Left cardiac atrium (tissue), 4 donors: ENCODE measurements around the gene UBE2E2. TPM values are rescaled to one million over a fixed set of nuclear protein-coding genes. Genes with fewer than 3 reads are reported as not detected.

Experiments used
- ATAC-seq, 2 donors: fragments of 200-7000 bp; cut with Tn5 transposase; one replicate each; pipeline ENCODE4 v1.9.1; 2020; ENCODE audit warnings: mild to moderate bottlenecking in 2 of 2, moderate library complexity in 2 of 2
- DNase-seq: peaks from one replicate; pipeline ENCODE4 v3.0.0-alpha.2; 2020
- intact Hi-C, 2 donors: fragments of 100-400 bp; cut with DNase I; formaldehyde crosslinking; loops; one replicate each; pipeline versions ENCODE4 v1.14.1 to v1.15.1; 2022 to 2023
- total RNA-seq, 2 donors: library from RNA; stranded (reverse); fragmentation: NEBNext Ultra II Directional; extraction: Animal tissue kit (Norgen Biotek cat#: 25700); gene quantifications; one replicate each; pipeline ENCODE4 v1.2.1, GENCODE V29; 2021
- donor health status: DM: no; HTN: yes; CAD: no.
- donor health status: DM: no; HTN: yes; CAD: no; lungs with severe emphysema.
- donor health status: DM: yes; HTN: yes; CAD: no.
- donor health status: Dilated cardiomyopathy.

UBE2E2 gene
- total RNA-seq, 2 donors from 2014 or later = 45.6 to 54.0 TPM

GRCh38 chr3:23263796-23264195, 60.7 kb downstream of the UBE2E2 start:
- ATAC-seq (peak in 1 of 2 donors; percentile 68), DNase-seq (no peak)
- intact Hi-C loops = no loop called here

- ATAC-seq = peak in 1 of 2 donors; percentile 67
- intact Hi-C loops = no loop called here
These were observed 61.3 kb downstream of the UBE2E2 start for GRCh38 chr3:23264413-23264812.

GRCh38 chr3:23270423-23270822, 67.3 kb downstream of the UBE2E2 start:
- DNase-seq (no peak), ATAC-seq (no peak)
- intact Hi-C loops = no loop called here

More at GRCh38 chr3:23264413-23264812, 61.3 kb downstream of the UBE2E2 start:
- no peak for DNase-seq

- no peak for ATAC-seq
- intact Hi-C loops = no loop called here
- no peak for DNase-seq
These were observed 69.0 kb downstream of the UBE2E2 start for GRCh38 chr3:23271876-23272741.

- peak in 1 of 2 donors; percentile 33 for ATAC-seq
- no peak for DNase-seq
- intact Hi-C loops = no loop called here
These were observed 69.7 kb downstream of the UBE2E2 start for GRCh38 chr3:23272820-23273219.

GRCh38 chr3:23275061-23275460, 71.9 kb downstream of the UBE2E2 start:
- DNase-seq = no peak
- ATAC-seq = no peak
- intact Hi-C loops = no loop called here

- DNase-seq (no peak), ATAC-seq (no peak)
- intact Hi-C loops = no loop called here
These were observed 72.7 kb downstream of the UBE2E2 start for GRCh38 chr3:23275814-23276213.

GRCh38 chr3:23276913-23277658, 74.0 kb downstream of the UBE2E2 start:
- no peak for DNase-seq
- ATAC-seq = no peak
- intact Hi-C loops = no loop called here

- intact Hi-C loops = no loop called here
- ATAC-seq (no peak), DNase-seq (no peak)
These were observed 74.6 kb downstream of the UBE2E2 start for GRCh38 chr3:23277688-23278087.

- intact Hi-C loops = no loop called here
- DNase-seq = no peak
- no peak for ATAC-seq
These were observed 80.5 kb downstream of the UBE2E2 start for GRCh38 chr3:23283625-23284024.

GRCh38 chr3:23288286-23288685, 85.2 kb downstream of the UBE2E2 start:
- no peak for ATAC-seq
- intact Hi-C loops = no loop called here
- no peak for DNase-seq

GRCh38 chr3:23288715-23289114, 85.6 kb downstream of the UBE2E2 start:
- ATAC-seq = no peak
- DNase-seq = no peak
- intact Hi-C loops = no loop called here

- ATAC-seq (no peak), DNase-seq (no peak)
- intact Hi-C loops = no loop called here
These were observed 89.3 kb downstream of the UBE2E2 start for GRCh38 chr3:23292432-23292831.

- ATAC-seq = no peak
- no peak for DNase-seq
- intact Hi-C loops = no loop called here
These were observed 91.8 kb downstream of the UBE2E2 start for GRCh38 chr3:23294770-23295387.

- ATAC-seq (no peak), DNase-seq (no peak)
- intact Hi-C loops = no loop called here
These were observed 98.7 kb downstream of the UBE2E2 start for GRCh38 chr3:23301819-23302218.

GRCh38 chr3:23302271-23302670, 99.1 kb downstream of the UBE2E2 start:
- intact Hi-C loops = no loop called here
- DNase-seq = no peak
- ATAC-seq = no peak

- intact Hi-C loops = no loop called here
- ATAC-seq = no peak
These were observed 100.6 kb downstream of the UBE2E2 start for GRCh38 chr3:23303601-23304217.

GRCh38 chr3:23304424-23304823, 101.3 kb downstream of the UBE2E2 start:
- no peak for ATAC-seq
- intact Hi-C loops = no loop called here

More at GRCh38 chr3:23303601-23304217, 100.6 kb downstream of the UBE2E2 start:
- DNase-seq = no peak

GRCh38 chr3:23308986-23309625, 106.0 kb downstream of the UBE2E2 start:
- DNase-seq (no peak), ATAC-seq (no peak)
- intact Hi-C loops = no loop called here

More at GRCh38 chr3:23304424-23304823, 101.3 kb downstream of the UBE2E2 start:
- DNase-seq = no peak
